Loucy (cell line): Measurements from ENCODE around the gene FAM222B.
"Not testable (repeated sequence)": the region's sequence is repeated elsewhere in the genome, so short reads cannot be mapped to it uniquely, and the experiment has no call there.

Experiments used
- H2AFZ ChIP-seq: fragments of 200-600 bp; sonication (generic); 2 replicates; pipeline ENCODE4 v1.6.0; 2016; ENCODE audit warnings: antibody characterized with exemption, mild to moderate bottlenecking, low read length, moderate library complexity
- H3F3A ChIP-seq: fragments of 200-600 bp; 2 replicates; pipeline ENCODE4 v1.6.0; 2016; ENCODE audit warnings: antibody characterized with exemption, low read depth, mild to moderate bottlenecking
- H3K27me3 ChIP-seq: fragments of 200-600 bp; sonication (generic); 2 replicates; pipeline ENCODE4 v1.6.1; 2014; ENCODE audit warnings: low read length, mild to moderate bottlenecking; ENCODE audit not compliant: insufficient read depth, poor library complexity, severe bottlenecking
- H3K36me3 ChIP-seq: fragments of 200-600 bp; sonication (generic); 2 replicates; pipeline ENCODE4 v1.6.1; 2016; ENCODE audit warnings: low read length; ENCODE audit not compliant: insufficient read depth
- H3K4me1 ChIP-seq: fragments of 200-600 bp; sonication (generic); 2 replicates; pipeline ENCODE4 v1.5.1; 2014; ENCODE audit warnings: low read length, mild to moderate bottlenecking; ENCODE audit not compliant: insufficient read depth, poor library complexity, severe bottlenecking
- H3K4me2 ChIP-seq: fragments of 200-600 bp; sonication (generic); 2 replicates; pipeline ENCODE4 v1.6.0; 2014; ENCODE audit warnings: antibody characterized with exemption, low read length, low read depth, mild to moderate bottlenecking; ENCODE audit not compliant: poor library complexity, severe bottlenecking
- H3K4me3 ChIP-seq: fragments of 200-600 bp; sonication (generic); 2 replicates; pipeline ENCODE4 v1.5.1; 2014; ENCODE audit warnings: low read length, mild to moderate bottlenecking, mixed read lengths; ENCODE audit not compliant: poor library complexity, severe bottlenecking
- H3K79me2 ChIP-seq: fragments of 200-600 bp; sonication (generic); 2 replicates; pipeline ENCODE4 v1.6.1; 2014; ENCODE audit warnings: low read length; ENCODE audit not compliant: insufficient read depth
- H3K9ac ChIP-seq: fragments of 200-600 bp; sonication (generic); 2 replicates; pipeline ENCODE4 v1.6.0; 2014; ENCODE audit warnings: mild to moderate bottlenecking, low read depth, low read length, moderate library complexity; ENCODE audit not compliant: poor library complexity, severe bottlenecking
- H3K9me2 ChIP-seq: fragments of 200-600 bp; sonication (generic); replicated peaks from 2 replicates; pipeline ENCODE4 v1.6.1; 2016; ENCODE audit warnings: low read depth, low read length, mixed read lengths
- H3K9me3 ChIP-seq: fragments of 200-600 bp; sonication (generic); 2 replicates; pipeline ENCODE4 v1.6.1; 2014; ENCODE audit warnings: mild to moderate bottlenecking, antibody characterized with exemption, low read length, low read depth; ENCODE audit not compliant: insufficient read depth
- H4K20me1 ChIP-seq: fragments of 200-600 bp; sonication (generic); 2 replicates; pipeline ENCODE4 v1.6.0; 2014; ENCODE audit warnings: antibody characterized with exemption, low read length, mild to moderate bottlenecking; ENCODE audit not compliant: insufficient read depth, poor library complexity, severe bottlenecking
- CTCF ChIP-seq: fragments of 200-600 bp; sonication (generic); conservative IDR thresholded peaks from 2 replicates; pipeline ENCODE4 v1.5.1; 2014; ENCODE audit warnings: mild to moderate bottlenecking, antibody characterized with exemption, low read length
- EZH2phosphoT487 ChIP-seq: fragments of 200-600 bp; IDR thresholded peaks from 2 replicates; pipeline ENCODE4 v1.6.1; 2018; ENCODE audit warnings: antibody characterized with exemption, mild to moderate bottlenecking, moderate library complexity, borderline replicate concordance

Gene FAM222B

GRCh38 chr17:28807925-28808634, 34.5 kb downstream of the FAM222B start:
- H2AFZ ChIP-seq, result no peak overlapping the region
- H3K9me2 ChIP-seq, result no peaks in the 10 kb centered on the region
- H3K36me3 ChIP-seq, result peaks cover 16% of the 10 kb centered on the region; the same call in 1 of the 2 replicates
- H3K79me2 ChIP-seq, result peaks cover 92% of the 10 kb centered on the region
- H3K9ac ChIP-seq, result peak overlapping the region; percentile 54
- TF ChIP-seq EZH2phosphoT487, result no peak
- H3K27me3 ChIP-seq, result no peaks in the 10 kb centered on the region
- H4K20me1 ChIP-seq, result peaks cover 24% of the 10 kb centered on the region
- no peak overlapping the region for H3K4me3 ChIP-seq
- H3F3A ChIP-seq, result 0 out of 2 replicates have a peak, but pooled peaks cover 1% of the 10 kb centered on the region
- H3K4me2 ChIP-seq, result peak overlapping the region; percentile 23
- H3K9me3 ChIP-seq, result no peaks in the 10 kb centered on the region
- H3K4me1 ChIP-seq, result peaks cover 32% of the 10 kb centered on the region

- no peaks in the 10 kb centered on the region for H3K9me3 ChIP-seq
- H3K9me2 ChIP-seq, result no peaks in the 10 kb centered on the region
- H3F3A ChIP-seq, result no peaks in the 10 kb centered on the region; the same call in 1 of the 2 replicates
- no peaks in the 10 kb centered on the region for H3K27me3 ChIP-seq
- peak overlapping the region; percentile 34 for H3K9ac ChIP-seq
- no peak overlapping the region for H2AFZ ChIP-seq
- H3K4me3 ChIP-seq, result no peak overlapping the region
- H3K79me2 ChIP-seq, result peaks cover 82% of the 10 kb centered on the region
- H3K4me2 ChIP-seq, result peak overlapping the region; percentile 39
- peaks cover 37% of the 10 kb centered on the region for H3K4me1 ChIP-seq
- TF ChIP-seq CTCF, result no peak
- TF ChIP-seq EZH2phosphoT487, result no peak
- H4K20me1 ChIP-seq, result peaks cover 35% of the 10 kb centered on the region
- no peaks in the 10 kb centered on the region for H3K36me3 ChIP-seq
Measured at GRCh38 chr17:28796062-28796461, 46.5 kb downstream of the FAM222B start.

- not testable (repeated sequence) for H2AFZ ChIP-seq, H3K4me2 ChIP-seq, H3K9me2 ChIP-seq, H3K4me3 ChIP-seq, H3F3A ChIP-seq, H3K9me3 ChIP-seq, H3K9ac ChIP-seq, H3K36me3 ChIP-seq, H3K27me3 ChIP-seq
- Histone ChIP-seq H4K20me1 (peaks cover 41% of the 10 kb centered on the region), H3K4me1 (peaks cover 41% of the 10 kb centered on the region), H3K79me2 (peaks cover 81% of the 10 kb centered on the region)
Measured at GRCh38 chr17:28794846-28795441, 47.6 kb downstream of the FAM222B start.

GRCh38 chr17:28792877-28793661, 49.5 kb downstream of the FAM222B start:
- Histone ChIP-seq H3K27me3 (no peaks in the 10 kb centered on the region), H3K4me2 (peak overlapping the region; percentile 1), H3K36me3 (no peaks in the 10 kb centered on the region), H3K9me2 (no peaks in the 10 kb centered on the region), H3K9me3 (no peaks in the 10 kb centered on the region), H3K4me3 (no peak overlapping the region), H3K79me2 (peaks cover 75% of the 10 kb centered on the region), H3K9ac (no peak overlapping the region), H3F3A (no peaks in the 10 kb centered on the region; the same call in 1 of the 2 replicates), H4K20me1 (peaks cover 41% of the 10 kb centered on the region), H3K4me1 (peaks cover 41% of the 10 kb centered on the region), H2AFZ (no peak overlapping the region)
- no peak for TF ChIP-seq CTCF
- no peak for TF ChIP-seq EZH2phosphoT487
